GM18873 (cell line): ENCODE results near the gene PI4K2B.
"Not testable (repeated sequence)": the region's sequence is repeated elsewhere in the genome, so short reads cannot be mapped to it uniquely, and the experiment has no call there.

Experiments used
- ATAC-seq: cut with Tn5 transposase; IDR thresholded peaks from one replicate; pipeline ENCODE4 v1.9.1; 2021; ENCODE audit warnings: mild to moderate bottlenecking, moderate library complexity, moderate number of reproducible peaks; ENCODE audit not compliant: unreplicated experiment, low FRiP score

PI4K2B gene

DNA sequence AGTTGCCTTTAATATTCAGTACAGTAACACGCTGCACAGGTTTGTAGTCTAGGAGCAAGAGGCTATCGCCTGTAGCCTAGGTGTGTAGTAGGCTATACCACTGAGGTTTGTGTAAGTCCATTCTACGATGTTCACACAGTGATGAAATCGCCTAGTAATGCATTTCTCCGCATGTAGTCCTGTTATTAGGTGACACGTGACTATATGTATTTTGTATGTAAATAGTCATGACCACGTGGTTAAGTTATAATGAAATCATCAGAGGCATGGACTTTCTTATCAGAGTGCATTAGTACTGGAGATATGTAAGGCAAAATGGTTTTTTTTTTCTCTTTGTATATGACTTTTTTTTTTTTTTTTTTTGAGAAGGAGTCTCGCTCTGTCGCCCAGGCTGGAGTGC, 68.8 kb downstream of the PI4K2B start:
- no peak for ATAC-seq

DNA sequence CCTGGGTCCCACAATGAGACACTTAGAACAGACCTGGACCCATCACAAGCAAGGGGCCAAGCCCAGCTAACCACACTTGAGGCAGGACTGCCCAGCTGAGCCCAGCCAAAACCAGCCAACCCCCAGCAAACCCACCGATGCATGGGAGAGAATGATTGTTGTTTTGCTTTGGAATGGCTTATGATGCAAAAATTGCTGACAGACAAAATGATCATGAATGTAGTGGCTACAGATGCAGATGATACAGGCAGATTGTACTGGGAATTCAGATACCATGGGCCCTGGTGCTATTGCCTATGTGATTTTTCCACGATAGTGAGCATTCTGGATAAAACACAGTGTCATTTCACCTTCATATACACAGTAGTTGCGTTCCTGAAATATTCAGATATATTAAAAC, 69.7 kb downstream of the PI4K2B start:
- ATAC-seq: no peak

DNA sequence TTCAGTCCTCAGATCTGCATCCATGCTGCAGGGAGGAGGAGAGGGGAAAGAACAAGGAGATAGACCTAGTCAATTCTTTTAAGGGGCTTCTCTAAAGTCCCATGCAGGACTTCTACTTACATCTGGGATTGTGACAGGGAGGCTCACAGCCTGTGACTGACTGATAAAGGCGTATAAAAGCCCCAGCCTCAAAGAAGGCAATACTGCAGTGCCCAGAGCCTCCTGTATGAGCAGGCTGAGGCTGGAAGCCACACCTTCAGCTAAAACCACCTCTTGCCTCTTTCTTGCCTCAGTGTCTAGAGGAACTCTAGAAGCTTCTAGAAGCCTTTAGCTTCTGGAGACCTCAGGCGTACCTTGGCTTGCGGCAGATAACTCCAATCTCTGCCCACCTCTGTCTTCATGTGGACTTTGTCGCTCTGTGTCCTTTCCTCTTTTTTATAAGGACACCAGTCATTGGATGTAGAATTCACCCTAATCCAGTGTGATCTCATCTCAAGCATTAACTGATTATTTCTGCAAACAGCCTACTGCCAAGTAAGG, 72.8 kb downstream of the PI4K2B start:
- ATAC-seq: no peak

DNA sequence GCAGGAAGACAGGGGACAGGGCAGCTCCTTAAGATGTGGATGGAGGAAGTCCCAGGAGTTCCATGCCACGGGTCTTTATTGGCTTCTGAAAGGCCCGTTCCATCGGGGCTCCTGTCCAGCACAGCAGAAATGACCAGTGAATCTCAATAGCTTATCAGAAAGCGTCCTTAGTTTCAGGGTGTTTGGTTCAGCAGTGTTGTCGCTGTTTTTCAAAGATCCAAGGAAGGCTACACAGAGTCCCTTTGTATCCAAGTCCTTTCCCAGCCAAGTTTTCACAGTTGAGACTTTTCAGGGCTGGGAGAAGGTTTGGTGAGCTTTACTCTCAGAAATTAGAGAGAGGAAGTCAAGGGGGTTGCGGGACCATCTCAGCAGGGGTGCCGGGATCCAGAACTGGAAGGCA, 73.8 kb downstream of the PI4K2B start:
- ATAC-seq: no peak

DNA sequence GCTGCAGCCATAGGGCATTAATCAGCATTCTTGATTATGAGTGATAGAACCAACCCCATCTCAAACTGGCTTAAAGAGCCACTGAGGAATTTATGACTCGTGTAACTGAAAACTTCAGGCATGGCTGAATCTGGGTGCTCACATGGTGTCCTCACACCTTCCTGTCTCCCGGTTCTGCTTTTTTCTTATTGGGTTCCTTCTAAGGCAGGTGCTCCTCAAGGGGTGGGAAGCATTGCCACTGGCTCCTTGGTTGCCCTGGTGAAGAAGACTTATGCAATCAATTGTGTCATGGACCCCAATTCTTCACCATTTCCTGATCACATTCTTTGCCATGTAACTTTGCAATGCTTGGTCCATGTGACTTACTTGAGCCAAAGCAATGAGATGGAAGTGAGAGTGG, 74.5 kb downstream of the PI4K2B start:
- ATAC-seq: no peak

DNA sequence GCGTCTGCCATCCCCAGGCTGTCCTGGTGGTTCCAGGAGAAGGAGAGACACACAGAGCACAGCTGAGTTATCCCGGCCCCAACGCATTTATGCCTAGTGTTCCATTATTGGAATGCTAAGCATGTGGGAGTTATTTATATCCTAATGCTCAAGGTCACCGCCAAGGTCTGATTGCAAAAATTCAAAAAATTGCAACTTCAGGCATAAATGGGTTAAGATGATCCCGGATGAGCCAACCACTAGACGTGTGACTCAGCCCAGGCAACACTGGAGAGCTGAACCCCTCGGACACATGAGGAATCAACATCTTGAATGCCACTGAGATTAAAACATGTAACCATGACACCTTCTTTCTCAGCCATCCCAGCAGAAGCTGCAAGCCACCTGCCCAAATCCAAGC, 74.9 kb downstream of the PI4K2B start:
- ATAC-seq: no peak

DNA sequence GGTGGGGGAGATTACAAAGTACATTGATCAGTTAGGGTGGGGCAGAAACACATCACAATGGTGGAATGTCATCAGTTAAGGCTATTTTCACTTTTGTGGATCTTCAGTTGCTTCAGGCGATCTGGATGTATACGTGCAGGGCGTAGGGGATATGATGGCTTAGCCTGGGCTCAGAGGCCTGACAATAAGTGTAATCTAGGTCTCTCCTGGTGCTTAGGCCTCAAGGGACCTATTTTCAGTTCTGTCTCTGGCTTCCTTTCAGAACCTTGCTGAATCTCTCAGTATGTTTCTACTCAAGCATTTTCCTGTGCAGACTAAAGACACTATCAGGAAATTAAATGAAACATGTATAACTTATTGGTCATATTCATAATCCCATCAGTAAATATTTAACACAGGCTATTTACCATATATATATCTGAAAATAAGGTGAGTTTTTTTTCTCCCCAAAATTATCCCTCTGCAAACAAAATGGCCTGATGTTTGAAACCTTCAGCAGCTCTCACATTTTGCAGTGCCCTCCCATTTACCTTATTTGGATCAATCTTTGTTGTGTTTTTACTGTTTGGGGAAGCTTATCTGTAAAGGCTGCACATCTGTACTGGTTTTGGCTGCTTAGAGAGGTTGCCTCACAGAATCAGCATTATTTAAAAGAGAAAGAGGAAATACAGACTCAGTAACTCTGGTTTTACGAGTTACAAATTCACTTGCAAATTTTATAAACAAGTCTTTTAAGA, 76.4 kb downstream of the PI4K2B start:
- ATAC-seq: peak; percentile 46

DNA sequence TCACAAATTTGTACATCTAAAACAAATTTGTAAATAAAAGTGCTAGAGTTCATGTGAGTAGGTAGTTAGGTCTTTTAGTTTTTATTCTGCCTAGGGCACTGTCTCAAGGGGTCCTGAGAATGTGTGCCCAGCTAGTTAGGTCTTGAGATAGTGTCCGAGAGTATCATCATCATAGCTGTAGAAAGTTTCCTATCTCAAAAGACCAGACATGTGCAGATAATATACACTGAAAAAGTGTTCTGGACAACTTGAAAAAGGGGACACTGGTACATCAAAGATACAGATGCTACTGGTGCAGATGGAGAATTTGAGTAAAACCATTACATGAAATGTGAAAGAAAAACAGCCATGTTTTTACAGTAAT, 77.0 kb downstream of the PI4K2B start:
- peak; percentile 30 for ATAC-seq

DNA sequence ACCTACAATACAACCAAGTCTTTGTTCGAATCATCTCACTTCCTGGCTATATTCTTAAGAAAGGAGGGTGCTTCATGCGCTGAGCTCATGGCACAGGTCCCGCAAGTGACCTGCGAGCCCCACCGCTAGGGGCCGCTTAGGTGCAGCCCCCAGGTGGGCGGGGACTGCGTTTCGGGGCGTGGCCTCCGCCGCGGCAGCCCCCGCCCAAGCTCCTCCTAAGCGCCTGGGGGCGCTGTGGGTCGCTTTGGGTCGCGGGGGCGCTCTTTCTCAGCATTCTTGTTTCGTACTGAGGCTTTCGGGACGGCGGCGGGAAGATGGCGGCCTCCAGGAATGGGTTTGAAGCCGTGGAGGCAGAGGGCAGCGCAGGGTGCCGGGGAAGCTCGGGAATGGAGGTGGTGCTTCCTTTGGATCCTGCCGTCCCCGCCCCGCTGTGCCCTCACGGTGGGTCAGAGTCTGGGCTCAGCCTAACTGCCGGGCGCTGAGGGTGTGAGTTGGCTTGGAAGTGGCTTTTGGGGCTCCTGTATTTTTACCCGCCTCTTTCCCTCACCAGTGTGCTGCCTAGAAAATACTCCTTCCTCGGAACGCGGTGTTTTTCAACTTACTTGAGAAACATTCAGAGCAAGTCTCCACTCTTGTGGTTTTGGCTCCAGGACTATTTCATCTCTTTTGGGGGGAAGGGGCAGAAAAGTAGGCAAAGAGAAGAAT, 78.8 kb downstream of the PI4K2B start, which contains the start of gene ZCCHC4:
Gene ZCCHC4 (plus strand): TSS at position 279 of the 705 bp plus-strand sequence. CDS start 36 bp downstream, at position 315.
- ATAC-seq: peak; percentile 68

DNA sequence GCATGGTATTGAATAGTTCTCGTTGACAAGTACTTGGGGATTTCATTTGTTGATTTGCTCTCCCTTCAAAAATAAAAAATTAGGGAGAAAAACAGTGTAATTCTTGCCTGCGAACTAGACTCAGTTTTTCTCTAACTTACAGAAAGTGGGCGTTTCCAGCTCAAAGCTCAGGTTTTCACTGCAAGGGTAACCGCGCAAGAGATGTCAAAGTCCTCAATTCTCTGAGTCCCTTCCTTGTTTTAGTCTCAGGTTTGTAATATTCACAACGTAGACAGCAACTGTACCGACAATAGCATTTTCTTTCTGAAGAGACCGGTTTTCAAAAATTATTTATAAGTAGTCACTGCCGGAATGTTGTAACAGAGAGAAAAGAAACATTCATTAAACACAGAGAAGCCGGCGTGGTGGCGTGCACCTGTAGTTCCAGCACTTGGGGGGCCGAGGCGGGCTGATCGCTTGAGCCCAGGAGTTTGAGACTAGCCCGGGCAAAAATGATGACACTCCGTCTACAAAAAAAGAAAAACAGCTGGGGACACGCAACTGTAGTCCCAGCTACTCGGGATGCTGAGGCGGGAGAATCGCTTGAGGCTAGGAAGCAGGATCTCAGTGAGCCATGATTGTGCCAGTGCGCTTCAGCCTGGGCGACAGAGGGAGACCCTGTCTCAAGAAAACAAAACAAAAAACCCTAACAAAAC, 79.5 kb downstream of the PI4K2B start:
- ATAC-seq: no peak

DNA sequence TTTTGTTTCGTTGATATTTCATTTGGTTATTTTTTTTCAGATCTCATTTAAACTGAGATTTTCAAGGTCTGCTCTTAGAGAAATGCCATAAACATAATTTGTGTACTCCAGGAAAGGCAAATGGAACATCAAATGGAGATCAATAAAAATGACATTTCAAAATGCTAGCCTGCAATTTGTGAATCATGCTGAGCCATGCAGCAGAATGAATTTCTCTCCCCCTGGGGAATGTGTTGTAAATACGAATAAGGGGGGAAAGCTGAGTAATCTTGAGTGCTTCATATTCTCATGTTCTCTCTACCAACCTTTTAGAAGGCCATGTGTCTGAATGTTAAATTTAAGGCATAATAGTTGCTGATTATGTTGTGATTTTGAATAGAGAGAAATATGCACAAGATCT, 86.5 kb downstream of the PI4K2B start:
- ATAC-seq: no peak

DNA sequence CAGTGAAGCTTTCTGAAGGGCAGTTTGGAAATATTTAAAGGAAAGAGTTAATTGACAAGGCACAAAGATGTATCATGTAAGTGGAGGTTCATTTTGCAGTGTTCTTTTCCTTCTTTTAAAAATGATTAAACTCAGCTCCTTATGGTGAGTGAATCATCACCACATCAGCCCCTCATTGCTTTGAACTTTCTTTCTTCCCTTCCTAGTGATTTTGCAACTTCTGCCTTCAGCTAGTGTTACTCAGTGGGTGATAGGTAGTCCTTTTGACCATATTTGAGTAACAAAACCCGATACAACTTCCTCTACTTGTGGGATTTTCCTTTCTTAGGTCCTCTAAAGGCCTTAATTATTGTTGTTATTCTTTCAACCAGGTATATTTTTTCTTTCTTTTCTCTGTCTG, 86.9 kb downstream of the PI4K2B start:
- ATAC-seq: no peak

DNA sequence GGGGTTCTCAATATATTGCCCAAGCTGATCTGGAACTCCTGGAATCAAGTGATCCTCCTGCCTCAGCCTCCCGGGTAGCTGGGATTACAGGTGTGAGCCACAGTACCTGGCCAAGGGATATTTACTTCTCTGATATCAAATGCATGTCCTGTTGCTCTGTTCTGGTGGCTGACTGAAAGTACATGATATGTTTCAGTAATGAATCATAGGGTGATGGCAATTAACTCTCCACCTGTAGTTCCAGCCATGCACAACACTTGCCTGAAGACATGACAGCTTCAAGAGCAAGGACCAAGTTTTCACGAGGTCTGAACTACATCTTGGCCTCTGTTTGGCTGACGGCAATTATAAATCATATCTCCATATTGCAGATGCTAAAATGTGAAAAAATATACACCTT, 87.9 kb downstream of the PI4K2B start:
- ATAC-seq: no peak

DNA sequence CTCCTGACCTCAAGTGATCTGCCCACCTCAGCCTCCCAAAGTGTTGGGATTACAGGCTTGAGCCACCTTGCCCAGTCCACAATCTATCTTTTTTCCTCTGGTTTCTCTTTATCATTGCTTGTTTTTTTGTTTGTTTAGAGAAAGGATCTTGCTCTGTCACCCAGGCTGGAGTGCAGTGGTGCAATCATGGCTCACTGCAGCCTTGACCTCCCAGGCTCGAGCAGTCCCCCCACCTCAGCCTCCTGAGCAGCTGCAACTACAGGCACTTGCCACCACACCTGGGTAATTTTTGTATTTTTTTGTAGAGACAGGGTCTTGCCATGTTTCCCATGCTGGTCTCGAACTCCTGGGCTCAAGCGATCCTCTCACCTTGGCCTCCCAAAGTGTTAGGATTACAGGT, 94.6 kb downstream of the PI4K2B start:
- not testable (repeated sequence) for ATAC-seq
